Cardiac muscle cell (in vitro differentiated cells and primary cell): ENCODE measurements around the gene CAMK4. TPM values are rescaled to one million over a fixed set of nuclear protein-coding genes. Genes with fewer than 3 reads are reported as not detected.

Source experiments
- DNase-seq, 2 donors: peaks; one replicate each; pipeline versions ENCODE4 v3.0.0 to v3.0.0-alpha.2; 2010 to 2017; ENCODE audit warnings: low read depth in 1 of 2, low spot score in 1 of 2
- H3K27ac ChIP-seq: fragments of 200-600 bp; sonication (generic); 2 replicates; pipeline ENCODE4 v1.5.1; 2016
- H3K27me3 ChIP-seq: fragments of 200-600 bp; sonication (generic); 2 replicates; pipeline ENCODE4 v1.6.0; 2016; ENCODE audit warnings: control low read depth
- H3K36me3 ChIP-seq: fragments of 200-600 bp; sonication (generic); 2 replicates; pipeline ENCODE4 v1.5.1; 2016; ENCODE audit warnings: control low read depth
- H3K4me1 ChIP-seq: fragments of 200-600 bp; sonication (generic); 2 replicates; pipeline ENCODE4 v1.8.1; 2017; ENCODE audit warnings: low read depth, mild to moderate bottlenecking, mixed run types
- H3K4me3 ChIP-seq: fragments of 200-600 bp; sonication (generic); 2 replicates; pipeline ENCODE4 v1.5.1; 2016; ENCODE audit warnings: mild to moderate bottlenecking
- H3K9me3 ChIP-seq: fragments of 200-600 bp; sonication (generic); 2 replicates; pipeline ENCODE4 v1.5.1; 2017; ENCODE audit warnings: low read depth, mild to moderate bottlenecking, control low read depth
- polyA plus RNA-seq: library from polyadenylated mRNA; unstranded; fragments of >200 nt; fragmentation: Nextera tagmentation; extraction: Ambion mirVana; gene quantifications from 2 replicates; pipeline ENCODE4 v1.2.1, GENCODE V29; 2016
- total RNA-seq: library from RNA; depleted of rRNA; stranded (reverse); fragments of >200 nt; gene quantifications from 2 replicates; pipeline ENCODE4 v1.2.3, GENCODE V29; 2016
- TF ChIP-seq, protein P1 (sequence below): IDR thresholded peaks from 2 replicates; pipeline ENCODE4 v1.5.1; 2012; ENCODE audit warnings: low read depth, mild to moderate bottlenecking, low read length

Gene CAMK4
- total and polyA plus RNA-seq, 2 experiments from 2014 or later, result 0.67 to 2.1 TPM

- H3K4me1 ChIP-seq, result no peaks in the 10 kb centered on the region
- TF ChIP-seq, protein P1, sequence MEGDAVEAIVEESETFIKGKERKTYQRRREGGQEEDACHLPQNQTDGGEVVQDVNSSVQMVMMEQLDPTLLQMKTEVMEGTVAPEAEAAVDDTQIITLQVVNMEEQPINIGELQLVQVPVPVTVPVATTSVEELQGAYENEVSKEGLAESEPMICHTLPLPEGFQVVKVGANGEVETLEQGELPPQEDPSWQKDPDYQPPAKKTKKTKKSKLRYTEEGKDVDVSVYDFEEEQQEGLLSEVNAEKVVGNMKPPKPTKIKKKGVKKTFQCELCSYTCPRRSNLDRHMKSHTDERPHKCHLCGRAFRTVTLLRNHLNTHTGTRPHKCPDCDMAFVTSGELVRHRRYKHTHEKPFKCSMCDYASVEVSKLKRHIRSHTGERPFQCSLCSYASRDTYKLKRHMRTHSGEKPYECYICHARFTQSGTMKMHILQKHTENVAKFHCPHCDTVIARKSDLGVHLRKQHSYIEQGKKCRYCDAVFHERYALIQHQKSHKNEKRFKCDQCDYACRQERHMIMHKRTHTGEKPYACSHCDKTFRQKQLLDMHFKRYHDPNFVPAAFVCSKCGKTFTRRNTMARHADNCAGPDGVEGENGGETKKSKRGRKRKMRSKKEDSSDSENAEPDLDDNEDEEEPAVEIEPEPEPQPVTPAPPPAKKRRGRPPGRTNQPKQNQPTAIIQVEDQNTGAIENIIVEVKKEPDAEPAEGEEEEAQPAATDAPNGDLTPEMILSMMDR, result no peak
- no peak overlapping the region for H3K27ac ChIP-seq
- H3K36me3 ChIP-seq, result no peaks in the 10 kb centered on the region
- no peaks in the 10 kb centered on the region for H3K9me3 ChIP-seq
- H3K4me3 ChIP-seq, result no peak overlapping the region
- H3K27me3 ChIP-seq, result no peaks in the 10 kb centered on the region
- no peak for DNase-seq
These were observed 222.9 kb downstream of the CAMK4 start for GRCh38 chr5:111447099-111447498.

DNA sequence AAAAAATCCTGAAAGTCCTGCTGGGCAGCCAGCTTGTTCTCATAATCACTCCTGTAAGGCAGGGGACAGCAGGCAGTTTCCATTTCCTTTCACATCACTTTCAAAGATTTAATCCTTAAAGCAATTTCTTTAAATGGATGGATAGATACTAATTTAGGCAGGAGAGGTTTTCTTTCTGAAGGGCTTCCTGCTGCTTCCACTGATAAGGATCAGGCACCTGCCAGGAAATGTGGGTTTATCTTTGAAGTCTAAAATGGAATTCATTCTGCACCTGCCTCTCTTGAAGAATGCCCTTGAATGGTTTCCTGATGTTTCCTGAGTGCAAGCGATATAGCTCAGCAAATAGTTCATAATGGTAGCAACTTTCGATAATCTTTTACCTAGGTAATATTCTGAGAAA is 223.6 kb downstream of the CAMK4 start:
- TF ChIP-seq, protein P1, result no peak
- Histone ChIP-seq H3K36me3 (no peaks in the 10 kb centered on the region), H3K4me1 (no peaks in the 10 kb centered on the region), H3K9me3 (no peaks in the 10 kb centered on the region), H3K27ac (no peak overlapping the region), H3K4me3 (no peak overlapping the region), H3K27me3 (no peaks in the 10 kb centered on the region)
- DNase-seq, result no peak

DNA sequence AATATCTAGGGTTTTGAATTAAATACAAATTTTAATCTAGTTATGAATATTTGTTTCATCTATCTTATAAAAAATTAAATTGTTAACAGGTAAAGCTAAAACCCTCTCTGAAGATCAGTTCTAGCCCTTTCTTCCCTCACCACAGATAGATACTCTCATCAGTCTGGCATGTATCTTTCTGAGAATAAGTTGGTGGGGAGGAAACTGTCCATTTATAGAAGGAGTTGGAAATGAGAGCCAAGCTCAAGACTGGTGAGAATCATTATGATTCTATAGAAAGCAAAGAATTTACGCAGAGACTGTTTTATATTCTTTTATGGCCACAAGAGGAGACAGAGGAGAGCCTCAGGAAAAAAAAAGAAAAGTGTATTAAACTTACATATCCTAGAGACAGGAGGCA is 229.1 kb downstream of the CAMK4 start:
- H3K27me3 ChIP-seq, result no peaks in the 10 kb centered on the region
- no peak overlapping the region for H3K4me3 ChIP-seq
- no peak overlapping the region for H3K27ac ChIP-seq
- TF ChIP-seq, protein P1, result no peak
- no peaks in the 10 kb centered on the region for H3K36me3 ChIP-seq
- no peak for DNase-seq
- peaks cover 3% of the 10 kb centered on the region for H3K4me1 ChIP-seq
- no peaks in the 10 kb centered on the region for H3K9me3 ChIP-seq

DNA sequence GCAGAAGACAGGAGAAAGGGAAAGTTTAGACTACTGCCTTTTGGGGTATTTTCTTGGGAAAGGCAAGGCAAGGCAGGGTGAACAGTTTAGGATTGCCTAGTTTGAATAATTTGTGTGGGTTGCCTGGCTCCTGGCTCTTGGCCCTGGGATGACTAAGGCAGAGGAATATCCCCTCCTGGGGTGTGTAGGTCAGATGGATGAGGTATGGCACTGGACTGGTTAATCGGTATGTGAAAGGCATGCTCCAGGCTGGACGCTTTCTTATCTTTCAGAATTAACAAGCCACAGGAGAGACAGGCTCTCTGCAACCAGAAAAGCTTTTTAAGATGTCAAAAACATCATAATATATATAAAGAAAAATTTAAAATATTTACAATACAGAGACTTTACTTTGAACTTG is 229.6 kb downstream of the CAMK4 start:
- Histone ChIP-seq H3K4me1 (peaks cover 3% of the 10 kb centered on the region), H3K36me3 (no peaks in the 10 kb centered on the region), H3K27ac (no peak overlapping the region), H3K9me3 (no peaks in the 10 kb centered on the region), H3K27me3 (no peaks in the 10 kb centered on the region), H3K4me3 (no peak overlapping the region)
- TF ChIP-seq, protein P1, result no peak
- DNase-seq, result peak in 1 of 2 donors; percentile 70

DNA sequence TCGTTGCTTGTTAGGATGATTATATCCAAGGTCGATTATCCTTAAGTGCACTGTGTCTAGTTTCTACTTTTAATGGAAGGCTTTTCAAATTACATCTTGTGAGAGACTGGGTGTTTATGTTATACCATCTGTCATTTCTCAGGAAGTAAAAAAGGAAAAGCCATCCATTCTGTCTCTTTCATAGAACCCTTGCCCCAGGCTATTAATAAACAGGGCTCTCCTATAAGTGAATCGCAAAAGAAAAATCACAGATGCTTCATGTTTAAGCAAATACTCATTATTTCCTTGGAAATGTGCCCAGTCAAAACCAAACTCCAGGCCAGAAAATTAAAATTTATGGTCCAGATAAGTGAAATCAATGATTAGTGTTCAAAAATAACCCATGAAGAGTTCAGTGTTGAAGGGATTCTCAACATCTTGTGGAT is 230.0 kb downstream of the CAMK4 start:
- TF ChIP-seq, protein P1, result no peak
- no peaks in the 10 kb centered on the region for H3K27me3 ChIP-seq
- no peak overlapping the region for H3K27ac ChIP-seq
- H3K9me3 ChIP-seq, result no peaks in the 10 kb centered on the region
- no peak overlapping the region for H3K4me3 ChIP-seq
- H3K4me1 ChIP-seq, result peaks cover 3% of the 10 kb centered on the region
- peak in 1 of 2 donors; percentile 13 for DNase-seq
- no peaks in the 10 kb centered on the region for H3K36me3 ChIP-seq

DNA sequence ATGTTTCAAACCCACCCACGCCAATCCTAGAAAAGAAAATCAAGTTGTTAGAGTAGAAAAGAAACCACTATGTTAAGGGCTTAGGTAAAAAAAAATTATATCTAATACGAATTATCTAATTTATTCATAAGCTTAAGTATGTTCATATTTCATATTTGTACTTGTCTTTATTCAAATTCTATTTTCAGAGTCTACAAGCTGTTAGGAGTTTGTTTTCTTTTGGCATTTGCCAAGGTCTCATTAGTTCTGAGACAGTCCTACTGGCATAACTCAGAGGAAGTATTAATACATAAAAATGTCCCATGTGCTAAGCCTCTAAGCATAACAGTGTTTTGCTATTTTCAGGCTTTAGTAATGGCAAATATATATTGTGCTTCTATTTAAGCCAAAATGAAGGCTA is 230.6 kb downstream of the CAMK4 start:
- Histone ChIP-seq H3K4me1 (peaks cover 3% of the 10 kb centered on the region), H3K27ac (no peak overlapping the region), H3K36me3 (no peaks in the 10 kb centered on the region), H3K27me3 (no peaks in the 10 kb centered on the region), H3K9me3 (no peaks in the 10 kb centered on the region), H3K4me3 (no peak overlapping the region)
- TF ChIP-seq, protein P1, result no peak
- no peak for DNase-seq
